Lung (tissue), 12 donors: Measurements from ENCODE around the gene XDH. TPM values are rescaled to one million over a fixed set of nuclear protein-coding genes. Genes with fewer than 3 reads are reported as not detected.

ENCODE experiments used
- ATAC-seq: fragments of 200-7000 bp; cut with Tn5 transposase; one replicate; pipeline ENCODE4 v1.9.1; 2020; ENCODE audit warnings: moderate number of reproducible peaks; ENCODE audit not compliant: insufficient read depth, low FRiP score
- DNase-seq, 3 donors: peaks; one replicate each; pipeline ENCODE4 v3.0.0-alpha.2; 2013 to 2017
- H3K27ac ChIP-seq, 2 donors: one replicate each; pipeline ENCODE4 v1.5.1; 2013; ENCODE audit warnings: mild to moderate bottlenecking in 2 of 2, moderate library complexity in 2 of 2, control low read depth in 1 of 2, inconsistent platforms in 1 of 2, low read depth in 1 of 2, low read length in 1 of 2
- H3K27me3 ChIP-seq, 3 donors: one replicate each; pipeline ENCODE4 v1.5.1; 2013; ENCODE audit warnings: low read length in 2 of 3; ENCODE audit not compliant: control insufficient read depth in 3 of 3, insufficient read depth in 3 of 3
- H3K36me3 ChIP-seq, 4 donors: one replicate each; pipeline ENCODE4 v1.5.1; 2013; ENCODE audit warnings: low read length in 4 of 4, mild to moderate bottlenecking in 1 of 4, moderate library complexity in 1 of 4; ENCODE audit not compliant: control insufficient read depth in 4 of 4, insufficient read depth in 4 of 4
- H3K4me1 ChIP-seq, 5 donors: one replicate each; pipeline ENCODE4 v1.5.1; 2013; ENCODE audit warnings: low read length in 5 of 5, mild to moderate bottlenecking in 2 of 5, moderate library complexity in 1 of 5; ENCODE audit not compliant: control insufficient read depth in 5 of 5, insufficient read depth in 5 of 5
- H3K4me3 ChIP-seq: one replicate; pipeline ENCODE4 v1.5.1; 2013; ENCODE audit warnings: mild to moderate bottlenecking, control low read depth, moderate library complexity
- H3K9ac ChIP-seq, 2 donors: one replicate each; pipeline ENCODE4 v1.5.1; 2013; ENCODE audit warnings: low read length in 2 of 2, control low read depth in 1 of 2; ENCODE audit not compliant: insufficient read depth in 1 of 2
- H3K9me3 ChIP-seq, 4 donors: one replicate each; pipeline ENCODE4 v1.5.1; 2013; ENCODE audit warnings: low read length in 3 of 4, mild to moderate bottlenecking in 1 of 4, moderate library complexity in 1 of 4; ENCODE audit not compliant: control insufficient read depth in 4 of 4, insufficient read depth in 3 of 4
- CTCF ChIP-seq: IDR thresholded peaks from 2 replicates; pipeline ENCODE4 v1.5.1; 2012; ENCODE audit warnings: mild to moderate bottlenecking; ENCODE audit errors: control extremely low read depth, extremely low read depth
- WGBS, 2 donors: extraction: QIAGEN DNeasy Blood & Tissue Kit; methylation state at CpG; one replicate each; pipeline ENCODE4 v1.1.7; 2013; 5-methylcytosine and 5-hydroxymethylcytosine counted together
- polyA plus RNA-seq, 2 donors: library from polyadenylated mRNA; stranded (reverse); fragments of 200-250 nt; gene quantifications; one replicate each; pipeline ENCODE4 v1.2.1, GENCODE V29; 2013
- total RNA-seq, 2 donors: library from RNA; depleted of rRNA in 1 of 2; stranded (reverse); fragments of >200 nt in 1 of 2; gene quantifications; one replicate each; pipeline ENCODE4 v1.2.1, GENCODE V29; 2014 to 2021
- donor health status: control.
- donor health status: control.
- donor health status: Bipolar disorder and iron deficiency.
- donor health status: healthy.
- donor health status: DM: yes; HTN: yes; CAD: no.

The XDH gene
- total and polyA plus RNA-seq, 4 donors = 0.12 to 1.5 (median 0.60) TPM

GRCh38 chr2:31428001-31428418 lies 13.5 kb upstream of the XDH start:
- Histone ChIP-seq H3K9me3 (peaks cover 0 to 5% (median 0%) of the 10 kb centered on the region in 4 donors), H3K27ac (no peak overlapping the region), H3K4me3 (no peak overlapping the region), H3K4me1 (no peaks in the 10 kb centered on the region), H3K27me3 (no peaks in the 10 kb centered on the region), H3K9ac (no peak overlapping the region), H3K36me3 (no peaks in the 10 kb centered on the region)
- ATAC-seq (no peak), DNase-seq (no peak)
- TF ChIP-seq CTCF = no peak
- WGBS, 2 donors = 77 to 81% methylated on average over 4 of the region's 4 CpGs

DNA sequence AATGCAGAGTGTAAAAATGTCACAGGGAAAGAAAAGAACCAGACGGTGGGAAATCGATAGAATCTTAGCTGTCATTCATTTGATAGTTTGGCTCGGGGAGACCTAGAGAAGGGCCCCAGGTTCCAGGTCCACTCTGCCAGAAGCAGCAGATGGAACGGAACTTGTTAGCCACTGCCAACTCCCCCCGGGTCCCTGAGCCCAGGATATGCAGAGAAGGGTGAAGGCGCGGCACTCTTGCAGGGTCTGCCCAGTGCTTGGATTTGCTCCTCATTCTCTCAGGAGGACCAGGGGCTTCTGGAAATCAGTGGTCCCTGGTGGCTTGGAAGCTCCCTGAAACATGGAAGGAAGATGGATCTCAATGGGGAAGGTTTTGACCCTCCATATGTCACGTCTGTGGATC lies 11.6 kb upstream of the XDH start:
- no peaks in the 10 kb centered on the region for H3K27me3 ChIP-seq

GRCh38 chr2:31421634-31422033 lies 7.1 kb upstream of the XDH start:
- no peak for TF ChIP-seq CTCF
- WGBS, 2 donors = 93 to 95% methylated on average over 3 of the region's 3 CpGs

More for the DNA sequence above, 11.6 kb upstream of the XDH start:
- Histone ChIP-seq H3K27ac (no peak overlapping the region), H3K4me1 (no peaks in the 10 kb centered on the region), H3K36me3 (no peaks in the 10 kb centered on the region), H3K9me3 (peaks cover 0 to 4% (median 0%) of the 10 kb centered on the region in 4 donors), H3K9ac (no peak overlapping the region), H3K4me3 (no peak overlapping the region)
- no peak for DNase-seq
- TF ChIP-seq CTCF = no peak
- 93% methylated on average over 8 of the region's 8 CpGs for WGBS, 2 donors
- ATAC-seq = no peak

GRCh38 chr2:31420936-31421335 lies 6.4 kb upstream of the XDH start:
- no peak for DNase-seq
- TF ChIP-seq CTCF = no peak
- no peak overlapping the region for H3K9ac ChIP-seq
- peaks cover 0 to 2% (median 0%) of the 10 kb centered on the region in 5 donors for H3K4me1 ChIP-seq
- 69 to 76% methylated on average over 1 of the region's 1 CpG for WGBS, 2 donors
- no peak overlapping the region for H3K4me3 ChIP-seq
- H3K36me3 ChIP-seq = no peaks in the 10 kb centered on the region
- no peak overlapping the region for H3K27ac ChIP-seq
- peaks cover 0 to 7% (median 2%) of the 10 kb centered on the region in 4 donors for H3K9me3 ChIP-seq
- ATAC-seq = no peak
- H3K27me3 ChIP-seq = no peaks in the 10 kb centered on the region

More at GRCh38 chr2:31421634-31422033, 7.1 kb upstream of the XDH start:
- Histone ChIP-seq H3K4me1 (peaks cover 0 to under 1% (median 0%) of the 10 kb centered on the region in 5 donors), H3K27me3 (no peaks in the 10 kb centered on the region), H3K27ac (no peak overlapping the region), H3K4me3 (no peak overlapping the region), H3K9me3 (peaks cover 0 to 8% (median 4%) of the 10 kb centered on the region in 4 donors), H3K36me3 (no peaks in the 10 kb centered on the region), H3K9ac (no peak overlapping the region)
- ATAC-seq (no peak), DNase-seq (no peak)
